Measurements from ENCODE around the gene NUBP1. TPM values are rescaled to one million over a fixed set of nuclear protein-coding genes. Genes with fewer than 3 reads are reported as not detected.
"Not testable (repeated sequence)": the region's sequence is repeated elsewhere in the genome, so short reads cannot be mapped to it uniquely, and the experiment has no call there.

NUBP1 gene
- total RNA-seq, 2 experiments from 2014 or later = 24.9 to 28.4 TPM

- Mint-ChIP-seq H3K36me3 (ENCODE audit: low read depth) (no peaks in the 10 kb centered on the region), H3K4me3 (no peak overlapping the region), H3K27me3 (ENCODE audit: low read depth) (no peaks in the 10 kb centered on the region), H3K27ac (peak overlapping the region; percentile 43), H3K9me3 (ENCODE audit: insufficient read depth) (no peaks in the 10 kb centered on the region), H3K4me1 (ENCODE audit: low read depth) (peaks cover 52% of the 10 kb centered on the region)
- POLR2A ChIA-PET = no interaction called here
- CTCF ChIA-PET = interaction anchor here (1.5 to 7.0 kb wide), 4 partner anchors 8 to 481 kb away, joined by 7 to 112 read pairs (median 15); partner anchors contain the start of gene CIITA
- ATAC-seq = peak; percentile 28
- DNase-seq = peak; percentile 75
Observed at GRCh38 chr16:10738231-10739077, 5.2 kb upstream of the NUBP1 start.

GRCh38 chr16:10740000-10740844, 3.4 kb upstream of the NUBP1 start:
- ATAC-seq (no peak), DNase-seq (no peak)
- POLR2A ChIA-PET = no interaction called here
- peak overlapping the region; percentile 19 for H3K4me3 Mint-ChIP-seq
- no peak overlapping the region for H3K27ac Mint-ChIP-seq
- no peaks in the 10 kb centered on the region for H3K9me3 Mint-ChIP-seq (ENCODE audit: insufficient read depth)
- no peaks in the 10 kb centered on the region for H3K27me3 Mint-ChIP-seq (ENCODE audit: low read depth)
- CTCF ChIA-PET = interaction anchor here (0.8 to 7.0 kb wide), 5 partner anchors 178 to 483 kb away, joined by 3 to 112 read pairs (median 5); no protein-coding TSS in a partner anchor
- peaks cover 62% of the 10 kb centered on the region for H3K4me1 Mint-ChIP-seq (ENCODE audit: low read depth)
- peaks cover 2% of the 10 kb centered on the region for H3K36me3 Mint-ChIP-seq (ENCODE audit: low read depth)

GRCh38 chr16:10740845-10741208, 2.8 kb upstream of the NUBP1 start:
- peak overlapping the region; percentile 45 for H3K27ac Mint-ChIP-seq
- no peaks in the 10 kb centered on the region for H3K9me3 Mint-ChIP-seq (ENCODE audit: insufficient read depth)
- POLR2A ChIA-PET = no interaction called here
- DNase-seq (peak; percentile 58), ATAC-seq (no peak)
- H3K27me3 Mint-ChIP-seq (ENCODE audit: low read depth) = no peaks in the 10 kb centered on the region
- H3K36me3 Mint-ChIP-seq (ENCODE audit: low read depth) = peaks cover 2% of the 10 kb centered on the region
- H3K4me1 Mint-ChIP-seq (ENCODE audit: low read depth) = peaks cover 66% of the 10 kb centered on the region
- peak overlapping the region; percentile 19 for H3K4me3 Mint-ChIP-seq
- CTCF ChIA-PET = interaction anchor here (0.8 to 7.0 kb wide), 4 partner anchors 177 to 227 kb away, joined by 3 to 112 read pairs (median 7); no protein-coding TSS in a partner anchor

- H3K27me3 Mint-ChIP-seq (ENCODE audit: low read depth); POLR2A ChIA-PET; H3K36me3 Mint-ChIP-seq (ENCODE audit: low read depth); H3K9me3 Mint-ChIP-seq (ENCODE audit: insufficient read depth); DNase-seq; ATAC-seq: not testable (repeated sequence)
- peak overlapping the region; percentile 19 for H3K4me3 Mint-ChIP-seq
- H3K27ac Mint-ChIP-seq = peak overlapping the region; percentile 45
- CTCF ChIA-PET = interaction anchor here (1.0 to 2.0 kb wide), 3 partner anchors 178 to 220 kb away, joined by 4 to 9 read pairs (median 5); no protein-coding TSS in a partner anchor
- H3K4me1 Mint-ChIP-seq (ENCODE audit: low read depth) = peaks cover 67% of the 10 kb centered on the region
Observed at GRCh38 chr16:10741249-10741648, 2.4 kb upstream of the NUBP1 start.

GRCh38 chr16:10741844-10742243, 1.8 kb upstream of the NUBP1 start:
- Mint-ChIP-seq H3K27me3 (ENCODE audit: low read depth) (no peaks in the 10 kb centered on the region), H3K9me3 (ENCODE audit: insufficient read depth) (no peaks in the 10 kb centered on the region), H3K4me1 (ENCODE audit: low read depth) (peaks cover 67% of the 10 kb centered on the region), H3K36me3 (ENCODE audit: low read depth) (peaks cover 2% of the 10 kb centered on the region), H3K27ac (no peak overlapping the region), H3K4me3 (no peak overlapping the region)
- DNase-seq = no peak
- ChIA-PET POLR2A (no interaction called here), CTCF (interaction anchor here (1.0 kb wide), 1 partner anchor 177 kb away, joined by 4 read pairs; no protein-coding TSS in a partner anchor)
- no peak for ATAC-seq

GRCh38 chr16:10743227-10743609, 424 bp upstream of the NUBP1 start:
- ATAC-seq = no peak
- H3K9me3 Mint-ChIP-seq (ENCODE audit: insufficient read depth) = no peaks in the 10 kb centered on the region
- peak overlapping the region; percentile 95 for H3K4me3 Mint-ChIP-seq
- ChIA-PET POLR2A (interaction anchor here (0.6 to 1.7 kb wide), 6 partner anchors 127 to 209 kb away, joined by 3 to 11 read pairs (median 3); partner anchors contain the start of gene CIITA), CTCF (interaction anchor here (1.1 to 2.3 kb wide), 3 partner anchors 134 to 222 kb away, joined by 3 to 18 read pairs (median 3); partner anchors contain the start of gene CIITA)
- DNase-seq = no peak
- H3K27ac Mint-ChIP-seq = peak overlapping the region; percentile 99
- H3K4me1 Mint-ChIP-seq (ENCODE audit: low read depth) = peaks cover 60% of the 10 kb centered on the region
- peaks cover 10% of the 10 kb centered on the region for H3K36me3 Mint-ChIP-seq (ENCODE audit: low read depth)
- no peaks in the 10 kb centered on the region for H3K27me3 Mint-ChIP-seq (ENCODE audit: low read depth)

GRCh38 chr16:10744370-10745030, 858 bp downstream of the NUBP1 start:
- POLR2A ChIA-PET = interaction anchor here (0.6 to 1.8 kb wide), 7 partner anchors 126 to 354 kb away, joined by 3 to 13 read pairs (median 3); partner anchors contain the start of gene CIITA
- ATAC-seq (no peak), DNase-seq (no peak)
- Mint-ChIP-seq H3K4me1 (ENCODE audit: low read depth) (peaks cover 55% of the 10 kb centered on the region), H3K4me3 (peak overlapping the region; percentile 95), H3K27me3 (ENCODE audit: low read depth) (no peaks in the 10 kb centered on the region), H3K9me3 (ENCODE audit: insufficient read depth) (no peaks in the 10 kb centered on the region), H3K27ac (peak overlapping the region; percentile 99), H3K36me3 (ENCODE audit: low read depth) (peaks cover 15% of the 10 kb centered on the region)
- CTCF ChIA-PET = interaction anchor here (0.9 to 2.3 kb wide), 6 partner anchors 11 to 231 kb away, joined by 3 to 18 read pairs (median 4); partner anchors contain the start of gene CIITA

- POLR2A ChIA-PET = no interaction called here
- H3K4me1 Mint-ChIP-seq (ENCODE audit: low read depth) = peaks cover 43% of the 10 kb centered on the region
- ATAC-seq = no peak
- H3K36me3 Mint-ChIP-seq (ENCODE audit: low read depth) = peaks cover 17% of the 10 kb centered on the region
- no peak overlapping the region for H3K4me3 Mint-ChIP-seq
- no peak overlapping the region for H3K27ac Mint-ChIP-seq
- H3K9me3 Mint-ChIP-seq (ENCODE audit: insufficient read depth) = no peaks in the 10 kb centered on the region
- H3K27me3 Mint-ChIP-seq (ENCODE audit: low read depth) = no peaks in the 10 kb centered on the region
- CTCF ChIA-PET = interaction anchor here (0.9 to 2.2 kb wide), 2 partner anchors 9 to 173 kb away, joined by 4 to 7 read pairs; no protein-coding TSS in a partner anchor
- DNase-seq = no peak
Observed at GRCh38 chr16:10745841-10746240, 2.2 kb downstream of the NUBP1 start.

- Mint-ChIP-seq H3K4me1 (ENCODE audit: low read depth) (peaks cover 12% of the 10 kb centered on the region), H3K4me3 (no peak overlapping the region), H3K27me3 (ENCODE audit: low read depth) (no peaks in the 10 kb centered on the region), H3K36me3 (ENCODE audit: low read depth) (peaks cover 22% of the 10 kb centered on the region), H3K9me3 (ENCODE audit: insufficient read depth) (no peaks in the 10 kb centered on the region), H3K27ac (no peak overlapping the region)
- DNase-seq = no peak
- no peak for ATAC-seq
- CTCF ChIA-PET = no interaction called here
- POLR2A ChIA-PET = no interaction called here
Observed at GRCh38 chr16:10750793-10751192, 7.2 kb downstream of the NUBP1 start.

- Mint-ChIP-seq H3K9me3 (ENCODE audit: insufficient read depth) (no peaks in the 10 kb centered on the region), H3K27ac (no peak overlapping the region), H3K4me1 (ENCODE audit: low read depth) (peaks cover 13% of the 10 kb centered on the region), H3K27me3 (ENCODE audit: low read depth) (no peaks in the 10 kb centered on the region), H3K4me3 (no peak overlapping the region), H3K36me3 (ENCODE audit: low read depth) (peaks cover 22% of the 10 kb centered on the region)
- POLR2A ChIA-PET = no interaction called here
- CTCF ChIA-PET = no interaction called here
- DNase-seq = no peak
- ATAC-seq = no peak
Observed at GRCh38 chr16:10751291-10751697, 7.7 kb downstream of the NUBP1 start.

All from activated CD8-positive, alpha-beta T cell treated with anti-CD3 and anti-CD28 coated beads, Interleukin-2, amount 10 ng/mL, durations not matched to agents 7 days and 5 days (primary cell).